Activated CD4-positive, alpha-beta T cell treated with anti-CD3 and anti-CD28 coated beads, Interleukin-2, Interleukin-4, amounts not matched to agents 100 ng/mL and 50 ng/mL, durations not matched to agents 16 hours and 8 hours (primary cell): Measurements from ENCODE around the gene PARD3B.
A peak's percentile ranks its signal among the peaks of the same experiment; 100 is the strongest.

Source experiments
- DNase-seq: peaks from one replicate; pipeline ENCODE4 v3.0.0-alpha.2; 2020; ENCODE audit warnings: low spot score

The PARD3B gene

GRCh38 chr2:205574001-205574400, 1028.7 kb downstream of the PARD3B start:
- DNase-seq, result no peak

- DNase-seq, result no peak
Observed at GRCh38 chr2:205579335-205579734, 1034.1 kb downstream of the PARD3B start.

GRCh38 chr2:205580212-205580987, 1035.1 kb downstream of the PARD3B start:
- DNase-seq, result no peak

GRCh38 chr2:205582366-205582765, 1037.1 kb downstream of the PARD3B start:
- no peak for DNase-seq

GRCh38 chr2:205585449-205586383, 1040.4 kb downstream of the PARD3B start:
- no peak for DNase-seq

- DNase-seq, result no peak
Observed at GRCh38 chr2:205586626-205587025, 1041.4 kb downstream of the PARD3B start.

- DNase-seq, result no peak
Observed at GRCh38 chr2:205589479-205589878, 1044.2 kb downstream of the PARD3B start.

- DNase-seq, result no peak
Observed at GRCh38 chr2:205590759-205591158, 1045.5 kb downstream of the PARD3B start.

- DNase-seq, result no peak
Observed at GRCh38 chr2:205593891-205594290, 1048.6 kb downstream of the PARD3B start.

- no peak for DNase-seq
Observed at GRCh38 chr2:205596581-205596980, 1051.3 kb downstream of the PARD3B start.

GRCh38 chr2:205605638-205606304, 1060.5 kb downstream of the PARD3B start:
- DNase-seq, result no peak

- no peak for DNase-seq
Observed at GRCh38 chr2:205607146-205607545, 1061.9 kb downstream of the PARD3B start.

- no peak for DNase-seq
Observed at GRCh38 chr2:205609113-205609512, 1063.8 kb downstream of the PARD3B start.

GRCh38 chr2:205610437-205610836, 1065.2 kb downstream of the PARD3B start:
- no peak for DNase-seq

GRCh38 chr2:205612636-205613035, 1067.4 kb downstream of the PARD3B start:
- peak; percentile 9 for DNase-seq

- DNase-seq, result no peak
Observed at GRCh38 chr2:205613970-205614559, 1068.8 kb downstream of the PARD3B start.

GRCh38 chr2:205614965-205615364, 1069.7 kb downstream of the PARD3B start:
- DNase-seq, result no peak

GRCh38 chr2:205617905-205618304, 1072.6 kb downstream of the PARD3B start:
- DNase-seq, result no peak

- DNase-seq, result no peak
Observed at GRCh38 chr2:205619600-205619999, 1074.3 kb downstream of the PARD3B start.

GRCh38 chr2:205627085-205627484, 1081.8 kb downstream of the PARD3B start:
- DNase-seq, result no peak

GRCh38 chr2:205628422-205628821, 1083.1 kb downstream of the PARD3B start:
- no peak for DNase-seq
